ENCODE results near the gene DEF6. TPM values are rescaled to one million over a fixed set of nuclear protein-coding genes. Genes with fewer than 3 reads are reported as not detected.

The DEF6 gene
- total RNA-seq, 1 experiment from 2014 or later = 5.7 TPM

DNA sequence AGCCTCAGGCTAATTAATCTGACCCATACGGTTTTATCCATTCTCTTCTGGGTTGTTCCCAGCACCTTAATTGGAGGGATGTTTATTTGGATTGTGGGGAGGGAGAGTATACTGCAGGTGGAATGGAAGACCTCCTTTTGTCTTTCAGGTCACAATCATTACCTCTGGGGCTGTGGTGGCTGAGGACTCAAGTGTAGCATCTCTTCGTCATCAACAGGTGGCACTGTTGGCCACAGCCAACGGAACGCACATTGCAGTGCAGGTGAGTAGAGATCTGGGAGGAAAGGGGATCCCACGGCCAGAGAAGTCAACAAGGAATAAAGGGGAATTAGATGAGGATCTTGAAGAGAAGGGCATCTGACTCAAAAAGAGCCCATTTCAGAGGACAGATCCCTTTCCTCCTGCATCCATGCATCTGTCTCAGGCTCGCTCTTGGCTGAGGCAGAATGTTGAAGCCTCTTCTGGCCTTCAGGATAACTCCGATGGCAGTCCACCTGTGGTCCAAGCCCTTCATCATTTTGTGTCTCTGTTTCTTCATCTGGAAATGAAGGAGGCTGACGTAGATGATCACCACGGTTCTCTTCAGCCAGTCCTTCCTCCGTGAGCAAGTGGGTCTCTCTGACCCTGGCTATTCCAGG lies 3.2 kb upstream of the DEF6 start:
- no peaks in the 10 kb centered on the region for H3K27me3 ChIP-seq (replicated peaks; ENCODE audit: control insufficient read depth, insufficient read depth, low read length)
- TF ChIP-seq, protein P1, sequence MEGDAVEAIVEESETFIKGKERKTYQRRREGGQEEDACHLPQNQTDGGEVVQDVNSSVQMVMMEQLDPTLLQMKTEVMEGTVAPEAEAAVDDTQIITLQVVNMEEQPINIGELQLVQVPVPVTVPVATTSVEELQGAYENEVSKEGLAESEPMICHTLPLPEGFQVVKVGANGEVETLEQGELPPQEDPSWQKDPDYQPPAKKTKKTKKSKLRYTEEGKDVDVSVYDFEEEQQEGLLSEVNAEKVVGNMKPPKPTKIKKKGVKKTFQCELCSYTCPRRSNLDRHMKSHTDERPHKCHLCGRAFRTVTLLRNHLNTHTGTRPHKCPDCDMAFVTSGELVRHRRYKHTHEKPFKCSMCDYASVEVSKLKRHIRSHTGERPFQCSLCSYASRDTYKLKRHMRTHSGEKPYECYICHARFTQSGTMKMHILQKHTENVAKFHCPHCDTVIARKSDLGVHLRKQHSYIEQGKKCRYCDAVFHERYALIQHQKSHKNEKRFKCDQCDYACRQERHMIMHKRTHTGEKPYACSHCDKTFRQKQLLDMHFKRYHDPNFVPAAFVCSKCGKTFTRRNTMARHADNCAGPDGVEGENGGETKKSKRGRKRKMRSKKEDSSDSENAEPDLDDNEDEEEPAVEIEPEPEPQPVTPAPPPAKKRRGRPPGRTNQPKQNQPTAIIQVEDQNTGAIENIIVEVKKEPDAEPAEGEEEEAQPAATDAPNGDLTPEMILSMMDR (IDR thresholded peaks at IDR 0.05; ENCODE audit: insufficient read depth in 1 of 2, low read depth in 1 of 2, low read length in 1 of 2, severe bottlenecking in 1 of 2, unreplicated experiment in 1 of 2) = peak; percentile 76 to 83
- Mint-ChIP-seq H3K27ac (ENCODE audit: unreplicated experiment) (no peak overlapping the region), H3K4me1 (ENCODE audit: low read depth, unreplicated experiment) (no peaks in the 10 kb centered on the region), H3K9me3 (ENCODE audit: unreplicated experiment) (no peaks in the 10 kb centered on the region), H3K36me3 (ENCODE audit: insufficient read depth, unreplicated experiment) (no peaks in the 10 kb centered on the region), H3K4me3 (ENCODE audit: unreplicated experiment) (no peak overlapping the region), H3K27me3 (ENCODE audit: insufficient read depth, unreplicated experiment) (no peaks in the 10 kb centered on the region)
- H3K4me3 ChIP-seq (ENCODE audit: low read depth, low read length) = no peak overlapping the region
- no peaks in the 10 kb centered on the region for H3K9me3 ChIP-seq
- peak in 1 of 2 experiments; percentile 56 for DNase-seq
- peaks cover 5% of the 10 kb centered on the region; the same call in 1 of the 2 replicates for H3K4me1 ChIP-seq
- intact Hi-C loops (cut with micrococcal nuclease; ENCODE audit: unreplicated experiment) = loop anchor here (1.0 to 10.0 kb wide), 3 partner anchors 174 to 440 kb away; partner anchors contain the start of genes ARMC12 and RPL10A
- no TSS peak for BruUV-seq (replicated peaks)
- POLR2A ChIA-PET = no interaction called here
- H3K36me3 ChIP-seq (ENCODE audit: control insufficient read depth, insufficient read depth, low read length) = peaks cover 1% of the 10 kb centered on the region; the same call in 1 of the 2 replicates
- CTCF ChIA-PET = interaction anchor here (1.4 to 1.7 kb wide), 2 partner anchors 33 to 157 kb away, joined by 4 to 5 read pairs; partner anchors contain the start of gene FANCE

DNA sequence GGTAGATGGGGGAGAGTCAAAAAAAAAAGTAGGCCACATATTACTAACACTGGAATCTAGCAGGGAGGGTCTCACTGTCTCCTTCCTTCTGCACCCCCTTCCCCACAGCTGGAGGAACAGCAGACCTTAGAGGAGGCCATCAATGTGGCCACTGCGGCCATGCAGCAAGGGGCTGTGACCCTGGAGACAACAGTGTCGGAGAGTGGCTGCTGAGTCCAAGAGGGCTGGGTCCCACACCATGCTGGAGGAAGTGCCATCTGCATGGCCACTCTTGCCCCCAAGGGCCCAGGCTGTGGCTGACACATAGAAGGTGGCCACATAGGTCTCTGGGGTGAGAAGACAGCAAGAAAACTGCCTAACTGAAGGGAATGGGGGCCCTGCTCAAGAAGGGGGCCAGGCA lies 2.6 kb upstream of the DEF6 start:
- TF ChIP-seq, protein P1 (IDR thresholded peaks at IDR 0.05; ENCODE audit: insufficient read depth in 1 of 2, low read depth in 1 of 2, low read length in 1 of 2, severe bottlenecking in 1 of 2, unreplicated experiment in 1 of 2) = no peak
- H3K4me1 ChIP-seq = peaks cover 5% of the 10 kb centered on the region; the same call in 1 of the 2 replicates
- H3K36me3 ChIP-seq (ENCODE audit: control insufficient read depth, insufficient read depth, low read length) = peaks cover 1% of the 10 kb centered on the region; the same call in 1 of the 2 replicates
- CTCF ChIA-PET = no interaction called here
- no peaks in the 10 kb centered on the region for H3K27me3 ChIP-seq (replicated peaks; ENCODE audit: control insufficient read depth, insufficient read depth, low read length)
- intact Hi-C loops (cut with micrococcal nuclease; ENCODE audit: unreplicated experiment) = loop anchor here (10.0 kb wide), 2 partner anchors 230 to 440 kb away; partner anchors contain the start of gene ARMC12
- Mint-ChIP-seq H3K36me3 (ENCODE audit: insufficient read depth, unreplicated experiment) (no peaks in the 10 kb centered on the region), H3K27me3 (ENCODE audit: insufficient read depth, unreplicated experiment) (no peaks in the 10 kb centered on the region), H3K4me3 (ENCODE audit: unreplicated experiment) (no peak overlapping the region), H3K27ac (ENCODE audit: unreplicated experiment) (no peak overlapping the region), H3K9me3 (ENCODE audit: unreplicated experiment) (no peaks in the 10 kb centered on the region), H3K4me1 (ENCODE audit: low read depth, unreplicated experiment) (no peaks in the 10 kb centered on the region)
- no peak overlapping the region for H3K4me3 ChIP-seq (ENCODE audit: low read depth, low read length)
- DNase-seq = no peak
- no TSS peak for BruUV-seq (replicated peaks)
- POLR2A ChIA-PET = no interaction called here
- no peaks in the 10 kb centered on the region for H3K9me3 ChIP-seq

DNA sequence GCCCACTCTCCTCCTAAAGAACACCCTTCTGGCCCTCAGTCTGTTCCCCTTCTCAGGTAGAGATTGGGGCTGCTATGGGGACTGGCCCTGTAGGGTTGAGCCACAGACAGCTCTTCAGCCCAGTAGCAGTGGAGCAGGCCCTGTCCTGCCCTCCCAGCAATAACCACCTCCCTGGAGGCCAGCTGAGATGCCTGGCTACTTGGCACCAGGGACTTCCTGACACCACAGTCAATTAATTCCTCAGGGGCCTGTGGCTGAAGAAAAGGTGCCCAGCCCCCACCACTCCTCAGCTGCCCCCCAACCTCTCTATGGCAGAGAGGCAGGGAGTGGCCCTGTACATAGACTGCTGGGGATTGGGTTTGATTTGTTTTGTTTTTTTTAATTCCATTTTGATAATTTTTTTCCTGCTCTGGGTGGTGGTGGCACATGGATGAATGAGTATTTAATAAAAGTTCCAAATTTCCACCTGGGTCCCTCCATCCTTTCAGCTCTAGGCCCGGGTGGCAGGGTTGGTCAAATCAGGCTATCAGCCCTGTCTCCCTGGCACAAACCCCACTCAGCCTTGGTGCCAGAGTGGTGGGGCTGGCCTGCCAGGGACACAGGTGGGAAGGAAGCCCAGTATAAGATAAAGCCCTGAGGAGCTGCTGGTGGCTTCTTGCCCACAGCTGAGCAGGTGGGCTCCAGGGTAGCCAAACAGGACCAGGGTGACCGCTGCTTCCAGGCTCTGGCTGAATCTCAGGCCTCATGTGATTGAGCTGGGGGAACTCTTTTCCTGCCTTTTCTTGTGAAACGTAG lies 1.9 kb upstream of the DEF6 start:
- no peaks in the 10 kb centered on the region for H3K9me3 Mint-ChIP-seq (ENCODE audit: unreplicated experiment)
- ChIA-PET CTCF (interaction anchor here (0.6 to 3.2 kb wide), 5 partner anchors 23 to 154 kb away, joined by 3 to 26 read pairs (median 5); no protein-coding TSS in a partner anchor), POLR2A (no interaction called here)
- Histone ChIP-seq H3K4me3 (ENCODE audit: low read depth, low read length) (no peak overlapping the region), H3K4me1 (peaks cover 5% of the 10 kb centered on the region; the same call in 1 of the 2 replicates), H3K36me3 (ENCODE audit: control insufficient read depth, insufficient read depth, low read length) (peaks cover 1% of the 10 kb centered on the region; the same call in 1 of the 2 replicates), H3K9me3 (no peaks in the 10 kb centered on the region), H3K27me3 (replicated peaks; ENCODE audit: control insufficient read depth, insufficient read depth, low read length) (no peaks in the 10 kb centered on the region)
- H3K4me3 Mint-ChIP-seq (ENCODE audit: unreplicated experiment) = no peak overlapping the region
- no peaks in the 10 kb centered on the region for H3K27me3 Mint-ChIP-seq (ENCODE audit: insufficient read depth, unreplicated experiment)
- no peak overlapping the region for H3K27ac Mint-ChIP-seq (ENCODE audit: unreplicated experiment)
- BruUV-seq (replicated peaks) = no TSS peak
- intact Hi-C loops (cut with micrococcal nuclease; ENCODE audit: unreplicated experiment) = loop anchor here (10.0 kb wide), 2 partner anchors 229 to 439 kb away; partner anchors contain the start of gene ARMC12
- no peaks in the 10 kb centered on the region for H3K36me3 Mint-ChIP-seq (ENCODE audit: insufficient read depth, unreplicated experiment)
- TF ChIP-seq, protein P1 (IDR thresholded peaks at IDR 0.05; ENCODE audit: insufficient read depth in 1 of 2, low read depth in 1 of 2, low read length in 1 of 2, severe bottlenecking in 1 of 2, unreplicated experiment in 1 of 2) = no peak
- DNase-seq = no peak
- no peaks in the 10 kb centered on the region for H3K4me1 Mint-ChIP-seq (ENCODE audit: low read depth, unreplicated experiment)
